Muscle layer of duodenum (tissue), 2 donors: ENCODE measurements around the gene TMEM178B.
A peak's percentile ranks its signal among the peaks of the same experiment; 100 is the strongest.
"Not testable (repeated sequence)": the region's sequence is repeated elsewhere in the genome, so short reads cannot be mapped to it uniquely, and the experiment has no call there.

Experiments
- H3K27ac ChIP-seq: one replicate; pipeline ENCODE4 v1.7.0; 2013; ENCODE audit warnings: mild to moderate bottlenecking, low read length
- H3K27me3 ChIP-seq: one replicate; pipeline ENCODE4 v1.7.0; 2013; ENCODE audit warnings: low read depth, mild to moderate bottlenecking, control low read depth, low read length
- H3K36me3 ChIP-seq, 2 donors: one replicate each; pipeline ENCODE4 v1.7.0; 2013; ENCODE audit warnings: low read length in 2 of 2, control low read depth in 1 of 2, mild to moderate bottlenecking in 1 of 2; ENCODE audit not compliant: insufficient read depth in 2 of 2, control insufficient read depth in 1 of 2
- H3K4me1 ChIP-seq, 2 donors: one replicate each; pipeline ENCODE4 v1.7.0; 2013; ENCODE audit warnings: low read length in 2 of 2, mild to moderate bottlenecking in 2 of 2, control low read depth in 1 of 2, moderate library complexity in 1 of 2; ENCODE audit not compliant: insufficient read depth in 2 of 2, control insufficient read depth in 1 of 2
- H3K4me3 ChIP-seq, 2 donors: one replicate each; pipeline ENCODE4 v1.7.0; 2013; ENCODE audit warnings: low read length in 2 of 2, low read depth in 1 of 2, mild to moderate bottlenecking in 1 of 2
- H3K9me3 ChIP-seq, 2 donors: one replicate each; pipeline ENCODE4 v1.7.0; 2013; ENCODE audit warnings: low read length in 2 of 2, control low read depth in 1 of 2, mild to moderate bottlenecking in 1 of 2; ENCODE audit not compliant: control insufficient read depth in 1 of 2
- donor health status: healthy.

TMEM178B gene

DNA sequence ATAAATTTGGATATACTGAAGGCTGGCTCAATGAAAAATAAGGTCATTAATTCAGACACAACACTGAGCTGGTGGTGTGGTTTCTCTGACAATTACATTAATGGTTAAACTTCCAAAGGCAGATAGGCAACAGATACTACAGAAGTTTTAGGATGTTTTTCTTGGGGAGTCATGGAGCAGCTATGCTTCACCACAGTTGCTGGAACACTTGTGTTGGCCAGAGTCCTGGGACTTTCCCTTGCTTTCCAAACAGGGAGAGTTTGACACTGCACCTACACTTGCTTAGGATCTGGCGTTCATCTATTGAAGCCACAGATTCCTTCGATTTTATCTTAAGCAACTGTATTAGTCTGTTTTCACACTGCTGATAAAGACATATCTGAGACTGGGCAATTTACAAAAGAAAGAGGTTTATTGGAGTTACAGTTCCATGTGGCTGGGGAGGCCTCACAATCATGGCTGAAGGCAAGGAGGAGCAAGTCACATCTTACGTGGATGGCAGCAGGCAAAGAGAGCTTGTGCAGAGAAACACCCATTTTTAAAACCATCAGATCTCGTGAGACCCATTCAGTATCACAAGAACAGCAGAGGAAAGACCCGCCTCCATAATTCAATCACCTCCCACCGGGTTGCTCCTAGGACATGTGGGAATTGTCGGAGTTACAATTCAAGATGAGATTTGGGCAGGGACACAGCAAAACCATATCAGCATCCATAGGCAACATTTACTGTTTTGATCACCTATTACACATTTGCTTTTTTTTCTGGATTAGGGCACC is 27.8 kb upstream of the TMEM178B start:
- H3K27ac ChIP-seq = no peak overlapping the region
- no peaks in the 10 kb centered on the region for H3K27me3 ChIP-seq
- no peaks in the 10 kb centered on the region for H3K9me3 ChIP-seq
- no peak overlapping the region for H3K4me3 ChIP-seq
- no peaks in the 10 kb centered on the region for H3K36me3 ChIP-seq
- H3K4me1 ChIP-seq = no peaks in the 10 kb centered on the region

- Histone ChIP-seq H3K9me3 (peaks cover 6 to 7% of the 10 kb centered on the region in 2 donors), H3K4me1 (no peaks in the 10 kb centered on the region), H3K27ac (no peak overlapping the region), H3K4me3 (no peak overlapping the region), H3K36me3 (no peaks in the 10 kb centered on the region), H3K27me3 (no peaks in the 10 kb centered on the region)
Observed at GRCh38 chr7:141053626-141054025, 20.2 kb upstream of the TMEM178B start.

- Histone ChIP-seq H3K27me3 (no peaks in the 10 kb centered on the region), H3K36me3 (no peaks in the 10 kb centered on the region), H3K9me3 (peaks cover 6 to 7% of the 10 kb centered on the region in 2 donors), H3K4me1 (no peaks in the 10 kb centered on the region), H3K4me3 (no peak overlapping the region), H3K27ac (no peak overlapping the region)
Observed at GRCh38 chr7:141055146-141055545, 18.7 kb upstream of the TMEM178B start.

- Histone ChIP-seq H3K27me3 (no peaks in the 10 kb centered on the region), H3K4me1 (no peaks in the 10 kb centered on the region), H3K27ac (no peak overlapping the region), H3K4me3 (no peak overlapping the region), H3K36me3 (no peaks in the 10 kb centered on the region), H3K9me3 (peaks cover 6 to 7% of the 10 kb centered on the region in 2 donors)
Observed at GRCh38 chr7:141057788-141058187, 16.1 kb upstream of the TMEM178B start.

- Histone ChIP-seq H3K27me3 (peaks cover 16% of the 10 kb centered on the region), H3K4me1 (peaks cover 0 to 16% of the 10 kb centered on the region in 2 donors)
- H3K36me3 ChIP-seq, H3K9me3 ChIP-seq, H3K4me3 ChIP-seq, H3K27ac ChIP-seq: not testable (repeated sequence)
Observed at GRCh38 chr7:141067856-141068255, 6.0 kb upstream of the TMEM178B start.

DNA sequence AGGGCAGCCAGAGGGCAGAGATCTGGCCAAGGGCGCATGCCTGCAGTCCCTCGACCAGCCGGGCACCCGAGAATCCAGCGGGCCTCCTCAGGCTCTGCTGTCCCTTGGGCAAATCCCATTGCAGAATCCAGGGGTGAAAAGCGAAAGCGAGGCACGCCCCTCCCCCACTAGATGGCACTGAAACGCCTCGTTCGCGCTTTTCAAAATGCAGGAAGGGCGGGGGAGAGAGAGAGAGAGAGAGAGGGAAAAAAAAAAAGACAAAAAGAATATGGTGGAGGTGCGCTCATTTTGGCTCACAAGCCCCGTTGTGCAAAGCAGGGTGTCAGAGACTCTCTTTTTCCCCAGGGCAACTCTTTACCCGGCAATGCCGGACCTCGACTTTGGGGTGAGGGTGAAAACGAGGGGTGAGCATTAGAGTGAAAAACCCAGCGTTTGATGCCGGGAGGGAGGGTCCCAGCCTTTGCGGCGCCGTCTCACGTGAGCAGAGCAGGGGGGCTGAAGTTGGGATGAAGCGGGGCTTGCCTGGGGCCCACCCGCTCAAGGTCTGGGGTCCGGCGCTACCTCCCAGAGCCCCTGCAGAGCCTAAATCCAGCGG is 2.5 kb upstream of the TMEM178B start:
- H3K4me3 ChIP-seq = peak overlapping the region; percentile 73 to 87
- H3K36me3 ChIP-seq = no peaks in the 10 kb centered on the region
- H3K27me3 ChIP-seq = peaks cover 28% of the 10 kb centered on the region
- no peak overlapping the region for H3K27ac ChIP-seq
- H3K4me1 ChIP-seq = peaks cover 0 to 34% of the 10 kb centered on the region in 2 donors
- H3K9me3 ChIP-seq = no peaks in the 10 kb centered on the region

- H3K4me3 ChIP-seq = peak overlapping the region; percentile 73 to 87
- H3K9me3 ChIP-seq = no peaks in the 10 kb centered on the region
- peaks cover 28% of the 10 kb centered on the region for H3K27me3 ChIP-seq
- no peak overlapping the region for H3K27ac ChIP-seq
- H3K36me3 ChIP-seq = no peaks in the 10 kb centered on the region
- peaks cover 0 to 34% of the 10 kb centered on the region in 2 donors for H3K4me1 ChIP-seq
Observed at GRCh38 chr7:141071855-141072547, 1.9 kb upstream of the TMEM178B start.

GRCh38 chr7:141072548-141073172 is 1.2 kb upstream of the TMEM178B start:
- H3K36me3 ChIP-seq = no peaks in the 10 kb centered on the region
- peaks cover 28% of the 10 kb centered on the region for H3K27me3 ChIP-seq
- no peak overlapping the region for H3K27ac ChIP-seq
- H3K4me1 ChIP-seq = peaks cover 0 to 34% of the 10 kb centered on the region in 2 donors
- H3K9me3 ChIP-seq = no peaks in the 10 kb centered on the region
- H3K4me3 ChIP-seq = peak overlapping the region; percentile 73 to 87

DNA sequence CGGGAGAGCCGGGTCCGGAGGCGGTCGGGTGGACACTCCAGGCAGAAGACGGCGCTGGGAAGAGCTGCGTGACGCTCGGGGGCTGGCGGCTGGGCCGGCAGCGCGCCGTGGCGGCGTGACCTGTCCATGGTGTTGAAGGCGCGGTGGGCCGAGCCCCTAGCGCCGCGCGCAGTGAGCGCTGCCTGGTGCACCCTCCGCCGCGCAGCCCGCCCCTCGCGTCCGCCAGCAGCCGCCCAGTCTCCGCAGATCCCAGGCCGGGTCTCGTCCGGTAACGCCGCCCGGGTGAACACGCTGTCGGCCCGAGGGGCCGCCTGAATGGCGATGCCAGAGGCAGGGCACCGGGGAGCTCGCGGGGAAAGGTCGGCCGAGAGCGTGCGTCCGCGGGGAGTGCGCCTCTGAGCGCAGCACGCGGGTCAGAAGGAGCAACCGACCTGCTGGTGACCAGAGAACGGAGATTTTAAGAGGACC is 657 bp upstream of the TMEM178B start:
- Histone ChIP-seq H3K4me3 (peak overlapping the region; percentile 31 to 87), H3K36me3 (no peaks in the 10 kb centered on the region), H3K9me3 (no peaks in the 10 kb centered on the region), H3K4me1 (peaks cover 0 to 34% of the 10 kb centered on the region in 2 donors), H3K27me3 (peaks cover 28% of the 10 kb centered on the region), H3K27ac (no peak overlapping the region)

- Histone ChIP-seq H3K4me1 (peaks cover 0 to 34% of the 10 kb centered on the region in 2 donors), H3K27ac (no peak overlapping the region), H3K9me3 (no peaks in the 10 kb centered on the region), H3K36me3 (no peaks in the 10 kb centered on the region), H3K27me3 (peaks cover 28% of the 10 kb centered on the region), H3K4me3 (peak overlapping the region; percentile 35 to 87)
Observed at GRCh38 chr7:141074162-141074991, 513 bp downstream of the TMEM178B start.
